Endodermal cell (in vitro differentiated cells): ENCODE data around the gene PCDHB10. TPM values are rescaled to one million over a fixed set of nuclear protein-coding genes. Genes with fewer than 3 reads are reported as not detected.
"Not testable (repeated sequence)": the region's sequence is repeated elsewhere in the genome, so short reads cannot be mapped to it uniquely, and the experiment has no call there.

ENCODE experiments used
- DNase-seq: peaks from one replicate; pipeline ENCODE4 v3.0.0-alpha.2; 2017
- H3K27ac ChIP-seq: 2 replicates; pipeline ENCODE4 v1.5.1; 2013; ENCODE audit warnings: mild to moderate bottlenecking, low read depth, low read length, moderate library complexity
- H3K27me3 ChIP-seq: 2 replicates; pipeline ENCODE4 v1.6.1; 2013; ENCODE audit warnings: mild to moderate bottlenecking, low read length, moderate library complexity; ENCODE audit not compliant: insufficient read depth, control insufficient read depth, poor library complexity, severe bottlenecking
- H3K36me3 ChIP-seq: 2 replicates; pipeline ENCODE4 v1.7.0; 2013; ENCODE audit warnings: mild to moderate bottlenecking, low read length, moderate library complexity; ENCODE audit not compliant: control insufficient read depth, insufficient read depth
- H3K4me1 ChIP-seq: one replicate; pipeline ENCODE4 v1.7.0; 2013; ENCODE audit warnings: low read length; ENCODE audit not compliant: control insufficient read depth, insufficient read depth
- H3K4me3 ChIP-seq: 2 replicates; pipeline ENCODE4 v1.5.1; 2013; ENCODE audit warnings: mild to moderate bottlenecking, low read length, moderate library complexity
- H3K9ac ChIP-seq: 2 replicates; pipeline ENCODE4 v1.6.1; 2013; ENCODE audit warnings: mild to moderate bottlenecking, low read length, moderate library complexity; ENCODE audit not compliant: poor library complexity, severe bottlenecking; ENCODE audit errors: extremely low read depth
- H3K9me3 ChIP-seq: 2 replicates; pipeline ENCODE4 v1.6.1; 2013; ENCODE audit warnings: mild to moderate bottlenecking, low read length, moderate library complexity; ENCODE audit not compliant: control insufficient read depth
- H3K27ac Mint-ChIP-seq: 2 replicates; pipeline ENCODE4 v1.8.0; 2020; ENCODE audit warnings: mixed read lengths
- H3K27me3 Mint-ChIP-seq: 2 replicates; pipeline ENCODE4 v1.8.0; 2021; ENCODE audit warnings: mild to moderate bottlenecking, mixed read lengths; ENCODE audit not compliant: insufficient read depth
- H3K36me3 Mint-ChIP-seq: 2 replicates; pipeline ENCODE4 v1.8.0; 2020; ENCODE audit warnings: low read depth, mixed read lengths
- H3K4me1 Mint-ChIP-seq: 2 replicates; pipeline ENCODE4 v1.8.0; 2020; ENCODE audit warnings: mixed read lengths
- H3K4me3 Mint-ChIP-seq: 2 replicates; pipeline ENCODE4 v1.8.0; 2020; ENCODE audit warnings: mild to moderate bottlenecking, moderate library complexity, mixed read lengths
- H3K9me3 Mint-ChIP-seq: 2 replicates; pipeline ENCODE4 v1.8.0; 2020; ENCODE audit warnings: mild to moderate bottlenecking, mixed read lengths
- CTCF ChIP-seq: fragments of 200-600 bp; sonication (generic); conservative IDR thresholded peaks from 2 replicates; pipeline ENCODE4 v1.5.0; 2021; ENCODE audit warnings: antibody characterized with exemption, mild to moderate bottlenecking
- WGBS, 2 experiments: methylation state at CpG; one replicate each; pipeline versions ENCODE4 v1.1.5 to v1.1.7; 2013; ENCODE audit warnings: missing lambda C conversion rate in 2 of 2, mixed read lengths in 1 of 2; ENCODE audit not compliant: insufficient coverage in 1 of 2, insufficient read length in 1 of 2; 5-methylcytosine and 5-hydroxymethylcytosine counted together
- total RNA-seq, 2 donors: library from RNA; stranded (reverse); fragmentation: NEBNext Ultra II Directional in 1 of 2; extraction: Animal tissue kit (Norgen Biotek cat#: 25700) in 1 of 2; gene quantifications; 2 replicates in 1 of 2; 3 replicates in 1 of 2; pipeline ENCODE4 v1.2.1, GENCODE V29; 2021

PCDHB10 gene
- total RNA-seq, 2 donors from 2014 or later = 2.9 to 3.5 TPM

- Mint-ChIP-seq H3K4me3 (peak within 1 kb of the TSS; percentile 58), H3K9me3 (peaks cover 24% of the 10 kb centered on the region), H3K27ac (peak within 1 kb of the TSS; percentile 78), H3K4me1 (peaks cover 7% of the 10 kb centered on the region), H3K36me3 (peaks cover 11% of the 10 kb centered on the region), H3K27me3 (peaks cover 7% of the 10 kb centered on the region)
- Histone ChIP-seq H3K27me3 (no peaks in the 10 kb centered on the region), H3K9ac (no peak within 1 kb of the TSS), H3K36me3 (no peaks in the 10 kb centered on the region), H3K4me1 (no peaks in the 10 kb centered on the region), H3K4me3 (no peak within 1 kb of the TSS), H3K9me3 (no peaks in the 10 kb centered on the region), H3K27ac (no peak within 1 kb of the TSS)
- 81 to 87% methylated on average over 10 of the region's 11 CpGs for WGBS, 2 experiments
- peak; percentile 70 for DNase-seq
- peak; percentile 77 for TF ChIP-seq CTCF
These were observed 16.3 kb downstream of the PCDHB10 start, which contains the start of gene PCDHB12 for GRCh38 chr5:141208478-141208877. Gene PCDHB12, plus strand, starts transcription at chr5:141208719. Its CDS starts 189 bp downstream, at chr5:141208908.

GRCh38 chr5:141210281-141210680 lies 18.1 kb downstream of the PCDHB10 start:
- not testable (repeated sequence) for H3K4me3 Mint-ChIP-seq, H3K4me3 ChIP-seq, H3K27me3 ChIP-seq, H3K27ac Mint-ChIP-seq, H3K27me3 Mint-ChIP-seq, H3K27ac ChIP-seq, H3K9ac ChIP-seq, H3K4me1 ChIP-seq, H3K4me1 Mint-ChIP-seq, H3K36me3 ChIP-seq, H3K9me3 ChIP-seq, DNase-seq
- Mint-ChIP-seq H3K36me3 (peaks cover 18% of the 10 kb centered on the region), H3K9me3 (peaks cover 39% of the 10 kb centered on the region)
- 95 to 100% methylated on average over 11 to 29 of the region's 39 CpGs for WGBS, 2 experiments

DNA sequence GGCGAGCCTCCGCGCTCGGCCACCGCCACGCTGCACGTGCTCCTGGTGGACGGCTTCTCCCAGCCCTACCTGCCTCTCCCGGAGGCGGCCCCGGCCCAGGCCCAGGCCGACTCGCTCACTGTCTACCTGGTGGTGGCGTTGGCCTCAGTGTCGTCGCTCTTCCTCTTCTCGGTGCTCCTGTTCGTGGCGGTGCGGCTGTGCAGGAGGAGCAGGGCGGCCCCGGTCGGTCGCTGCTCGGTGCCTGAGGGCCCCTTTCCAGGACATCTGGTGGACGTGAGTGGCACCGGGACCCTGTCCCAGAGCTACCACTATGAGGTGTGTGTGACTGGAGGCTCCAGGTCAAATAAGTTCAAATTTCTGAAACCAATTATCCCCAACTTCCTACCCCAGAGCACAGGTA lies 18.7 kb downstream of the PCDHB10 start:
- Mint-ChIP-seq H3K36me3 (peaks cover 19% of the 10 kb centered on the region), H3K9me3 (peaks cover 43% of the 10 kb centered on the region)
- not testable (repeated sequence) for H3K36me3 ChIP-seq, H3K4me3 Mint-ChIP-seq, H3K27ac ChIP-seq, H3K9ac ChIP-seq, H3K4me1 ChIP-seq, H3K27ac Mint-ChIP-seq, DNase-seq, H3K27me3 ChIP-seq, H3K4me1 Mint-ChIP-seq, H3K4me3 ChIP-seq, H3K27me3 Mint-ChIP-seq, H3K9me3 ChIP-seq
- 92 to 93% methylated on average over 8 to 23 of the region's 27 CpGs for WGBS, 2 experiments

DNA sequence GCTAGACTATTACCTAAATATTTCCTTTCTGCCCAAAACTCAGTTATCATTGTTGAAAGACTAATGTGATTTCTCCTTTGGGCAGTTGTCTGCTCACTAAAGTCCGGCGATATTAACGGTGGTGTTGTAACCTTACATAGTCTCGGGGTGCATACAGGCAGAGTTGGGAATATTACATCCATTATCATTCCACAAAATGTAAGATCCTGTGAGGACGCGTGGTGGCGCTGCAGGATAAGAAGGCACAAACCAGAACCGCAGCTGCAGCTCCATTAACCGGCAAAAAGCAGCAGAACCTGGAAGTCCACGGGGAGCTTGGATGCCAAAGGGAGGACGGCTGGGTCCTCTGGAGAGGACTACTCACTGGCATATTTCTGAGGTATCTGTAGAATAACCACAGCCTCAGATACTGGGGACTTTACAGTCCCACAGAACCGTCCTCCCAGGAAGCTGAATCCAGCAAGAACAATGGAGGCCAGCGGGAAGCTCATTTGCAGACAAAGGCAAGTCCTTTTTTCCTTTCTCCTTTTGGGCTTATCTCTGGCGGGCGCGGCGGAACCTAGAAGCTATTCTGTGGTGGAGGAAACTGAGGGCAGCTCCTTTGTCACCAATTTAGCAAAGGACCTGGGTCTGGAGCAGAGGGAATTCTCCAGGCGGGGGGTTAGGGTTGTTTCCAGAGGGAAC lies 21.6 kb downstream of the PCDHB10 start, which contains the start of gene PCDHB13:
TSS of gene PCDHB13 (plus strand) at position 264 of the 684 bp plus-strand sequence. CDS start at position 469, 205 bp downstream.
- peaks cover 55% of the 10 kb centered on the region for H3K9me3 Mint-ChIP-seq
- not testable (repeated sequence) for H3K9ac ChIP-seq, H3K4me1 Mint-ChIP-seq, H3K9me3 ChIP-seq, H3K27me3 ChIP-seq, H3K36me3 ChIP-seq, H3K27ac ChIP-seq, H3K27me3 Mint-ChIP-seq, H3K4me1 ChIP-seq
- H3K27ac Mint-ChIP-seq = peak within 1 kb of the TSS; percentile 58
- H3K4me3 ChIP-seq = peak within 1 kb of the TSS; percentile 23
- H3K4me3 Mint-ChIP-seq = peak within 1 kb of the TSS; percentile 34
- peak; percentile 82 for DNase-seq
- peak; percentile 76 for TF ChIP-seq CTCF
- H3K36me3 Mint-ChIP-seq = peaks cover 27% of the 10 kb centered on the region
- WGBS, 2 experiments = 65% methylated on average over 10 of the region's 18 CpGs; no CpG with 5 or more reads in 1 of the 2 experiments

GRCh38 chr5:141214583-141214982 lies 22.4 kb downstream of the PCDHB10 start:
- not testable (repeated sequence) for H3K4me1 ChIP-seq, H3K36me3 ChIP-seq, H3K4me1 Mint-ChIP-seq, H3K27ac ChIP-seq, H3K27me3 ChIP-seq, H3K4me3 Mint-ChIP-seq, H3K27me3 Mint-ChIP-seq, DNase-seq, H3K9ac ChIP-seq, H3K27ac Mint-ChIP-seq
- WGBS, 2 experiments = 91 to 92% methylated on average over 6 to 9 of the region's 12 CpGs
- H3K9me3 ChIP-seq = peaks cover 11% of the 10 kb centered on the region
- H3K4me3 ChIP-seq = peak overlapping the region; percentile 23
- Mint-ChIP-seq H3K36me3 (peaks cover 27% of the 10 kb centered on the region), H3K9me3 (peaks cover 47% of the 10 kb centered on the region)
